NK-92 (cell line): ENCODE data around the gene HOXC9.

Experiments
- DNase-seq: peaks from one replicate; lab custom pipeline; 2025; ENCODE audit not compliant: unreplicated experiment; lab: John Stamatoyannopoulos, UW

Gene HOXC9

GRCh38 chr12:54000116-54001114 is at the start of gene HOXC9:
TSS of gene HOXC9 (plus strand) at chr12:54000161. CDS start at chr12:54000189, 28 bp downstream.
- no peak for DNase-seq

GRCh38 chr12:53950437-53950773 is 49.6 kb upstream of the HOXC9 start:
- no peak for DNase-seq

GRCh38 chr12:53950789-53951576 is 49.0 kb upstream of the HOXC9 start:
- no peak for DNase-seq

- DNase-seq = no peak
These were observed 48.2 kb upstream of the HOXC9 start for GRCh38 chr12:53951577-53952334.

GRCh38 chr12:53952335-53952694 is 47.6 kb upstream of the HOXC9 start:
- no peak for DNase-seq

GRCh38 chr12:53952871-53953734 is 46.9 kb upstream of the HOXC9 start:
- DNase-seq = no peak

- no peak for DNase-seq
These were observed 45.9 kb upstream of the HOXC9 start for GRCh38 chr12:53953831-53954693.

- DNase-seq = no peak
These were observed 45.3 kb upstream of the HOXC9 start, which contains the start of gene HOXC12 for GRCh38 chr12:53954694-53955035. TSS of gene HOXC12 (plus strand) at chr12:53954903. CDS start at chr12:53954930, 27 bp downstream.

GRCh38 chr12:53955036-53955775 is 44.8 kb upstream of the HOXC9 start:
- no peak for DNase-seq

GRCh38 chr12:53955776-53956250 is 44.1 kb upstream of the HOXC9 start:
- DNase-seq = no peak

- DNase-seq = no peak
These were observed 43.6 kb upstream of the HOXC9 start for GRCh38 chr12:53956251-53956887.

- DNase-seq = no peak
These were observed 42.9 kb upstream of the HOXC9 start for GRCh38 chr12:53956914-53957536.

GRCh38 chr12:53958128-53958527 is 41.8 kb upstream of the HOXC9 start:
- DNase-seq = no peak

GRCh38 chr12:53959314-53959713 is 40.6 kb upstream of the HOXC9 start:
- DNase-seq = no peak

- no peak for DNase-seq
These were observed 39.6 kb upstream of the HOXC9 start for GRCh38 chr12:53960187-53961024.

GRCh38 chr12:53961025-53961761 is 38.8 kb upstream of the HOXC9 start:
- DNase-seq = no peak
